WTC11 (cell line): Measurements from ENCODE around the gene EDN3. TPM values are rescaled to one million over a fixed set of nuclear protein-coding genes. Genes with fewer than 3 reads are reported as not detected.

ENCODE experiments used
- ATAC-seq: fragments of 200-7000 bp; cut with Tn5 transposase; 2 replicates; pipeline ENCODE4 v1.10.0; 2021; ENCODE audit warnings: mild to moderate bottlenecking, moderate library complexity
- CTCF ChIA-PET: fragments of 300-600 bp; sonication (Branson Sonifier 250); formaldehyde crosslinking; loops from one replicate; lab custom pipeline; 2021; ENCODE audit warnings: antibody characterized with exemption; lab: Charles Lee
- POLR2A ChIA-PET: fragments of 350-600 bp; sonication (Branson Sonifier 250); formaldehyde crosslinking; loops from one replicate; lab custom pipeline; 2021; ENCODE audit warnings: antibody characterized with exemption; lab: Charles Lee
- DNase-seq: peaks from one replicate; pipeline ENCODE4 v3.0.0; 2021; ENCODE audit warnings: low spot score
- H3K27ac Mint-ChIP-seq: 2 replicates; pipeline ENCODE4 v1.8.0; 2021; ENCODE audit warnings: mixed read lengths
- H3K27me3 Mint-ChIP-seq: 2 replicates; pipeline ENCODE4 v1.8.0; 2021; ENCODE audit warnings: low read depth, mild to moderate bottlenecking, moderate library complexity, mixed read lengths
- H3K36me3 Mint-ChIP-seq: 2 replicates; pipeline ENCODE4 v1.8.0; 2021; ENCODE audit warnings: mixed read lengths
- H3K4me1 Mint-ChIP-seq: 2 replicates; pipeline ENCODE4 v1.8.0; 2022; ENCODE audit warnings: mixed read lengths
- H3K4me3 Mint-ChIP-seq: 2 replicates; pipeline ENCODE4 v1.8.0; 2021; ENCODE audit warnings: mild to moderate bottlenecking, moderate library complexity, mixed read lengths
- H3K9me3 Mint-ChIP-seq: 2 replicates; pipeline ENCODE4 v1.8.0; 2021; ENCODE audit warnings: mixed read lengths
- ELF4 ChIP-seq: sonication (generic); formaldehyde crosslinking; IDR thresholded peaks from 2 replicates; pipeline ENCODE4 v1.8.1; 2022; ENCODE audit warnings: low read depth, mild to moderate bottlenecking, moderate library complexity, missing genetic modification reagents
- EMX1 ChIP-seq: fragments of 250-450 bp; sonication (Bioruptor Pico); IDR thresholded peaks from 2 replicates; pipeline ENCODE4 v1.8.0; 2021; ENCODE audit warnings: mild to moderate bottlenecking
- IRF2 ChIP-seq: sonication (generic); formaldehyde crosslinking; IDR thresholded peaks from 2 replicates; pipeline ENCODE4 v1.8.0; 2022; ENCODE audit warnings: low read depth, missing genetic modification reagents, borderline replicate concordance
- NFYB ChIP-seq: sonication (generic); formaldehyde crosslinking; conservative IDR thresholded peaks from 2 replicates; pipeline ENCODE4 v1.8.0; 2022; ENCODE audit warnings: low read depth, missing genetic modification reagents
- NR1H2 ChIP-seq: sonication (generic); formaldehyde crosslinking; IDR thresholded peaks from 2 replicates; pipeline ENCODE4 v1.9.0; 2021; ENCODE audit warnings: mild to moderate bottlenecking, moderate library complexity, missing genetic modification reagents
- NR2C2 ChIP-seq: sonication (generic); formaldehyde crosslinking; IDR thresholded peaks from 2 replicates; pipeline ENCODE4 v1.8.0; 2022; ENCODE audit warnings: mild to moderate bottlenecking, missing genetic modification reagents
- SP1 ChIP-seq: sonication (generic); formaldehyde crosslinking; conservative IDR thresholded peaks from 2 replicates; pipeline ENCODE4 v1.8.1; 2022; ENCODE audit warnings: missing genetic modification reagents
- TP53 ChIP-seq: sonication (generic); formaldehyde crosslinking; IDR thresholded peaks from 2 replicates; pipeline ENCODE4 v1.8.1; 2023; ENCODE audit warnings: mild to moderate bottlenecking, missing genetic modification reagents
- ZBTB21 ChIP-seq: sonication (generic); formaldehyde crosslinking; IDR thresholded peaks from 2 replicates; pipeline ENCODE4 v1.8.1; 2023; ENCODE audit warnings: mild to moderate bottlenecking, missing genetic modification reagents, borderline replicate concordance
- ZNF232 ChIP-seq: sonication (generic); formaldehyde crosslinking; IDR thresholded peaks from 2 replicates; pipeline ENCODE4 v1.8.0; 2022; ENCODE audit warnings: mild to moderate bottlenecking, missing genetic modification reagents
- total RNA-seq: library from RNA; stranded (reverse); gene quantifications from 3 replicates; pipeline ENCODE4 v1.2.3, GENCODE V29; 2021
- TF ChIP-seq, protein P1 (sequence below): sonication (generic); formaldehyde crosslinking; IDR thresholded peaks from 2 replicates; pipeline ENCODE4 v1.8.0; 2022; ENCODE audit warnings: missing genetic modification reagents
- TF ChIP-seq, protein P2 (sequence below): sonication (generic); formaldehyde crosslinking; IDR thresholded peaks from 2 replicates; pipeline ENCODE4 v1.8.0; 2022; ENCODE audit warnings: mild to moderate bottlenecking, missing genetic modification reagents
- TF ChIP-seq, protein P3 (sequence below): sonication (generic); formaldehyde crosslinking; IDR thresholded peaks from 2 replicates; pipeline ENCODE4 v1.8.1; 2023; ENCODE audit warnings: mild to moderate bottlenecking, missing genetic modification reagents, moderate library complexity
- TF ChIP-seq, protein P4 (sequence below): fragments of 250-450 bp; sonication (Bioruptor Pico); conservative IDR thresholded peaks from 2 replicates; pipeline ENCODE4 v1.9.0; 2021; ENCODE audit warnings: mild to moderate bottlenecking
- TF ChIP-seq, protein P5 (sequence below): sonication (generic); formaldehyde crosslinking; IDR thresholded peaks from 2 replicates; pipeline ENCODE4 v1.8.0; 2023; ENCODE audit warnings: mild to moderate bottlenecking, missing genetic modification reagents
- TF ChIP-seq, protein P6 (sequence below): sonication (generic); formaldehyde crosslinking; IDR thresholded peaks from 2 replicates; pipeline ENCODE4 v1.8.0; 2022; ENCODE audit warnings: mild to moderate bottlenecking, missing genetic modification reagents

EDN3 gene
- total RNA-seq, 1 experiment from 2014 or later, result 0.13 TPM

DNA sequence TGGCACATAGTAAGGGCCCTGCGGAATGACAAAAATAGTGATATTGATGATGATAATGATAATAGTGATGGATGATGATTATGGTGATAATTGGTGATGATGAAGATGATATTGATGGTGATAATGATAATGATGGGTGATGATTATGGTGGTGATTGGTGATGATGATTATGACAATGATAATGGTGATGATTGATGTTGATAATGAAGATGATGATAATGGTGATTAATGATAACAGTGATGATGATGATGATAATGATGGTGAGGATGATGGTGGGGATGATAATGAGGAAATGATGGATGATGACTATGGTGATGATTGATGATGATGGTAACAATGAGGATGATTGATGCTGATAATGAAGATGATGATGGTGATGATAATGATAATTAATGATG lies 48.9 kb downstream of the EDN3 start:
- no peaks in the 10 kb centered on the region for H3K4me1 Mint-ChIP-seq
- no peak overlapping the region for H3K27ac Mint-ChIP-seq
- TF ChIP-seq NR1H2 (CRISPR knock-in tag) (no peak), TP53 (no peak), ELF4 (CRISPR knock-in tag) (no peak), NFYB (CRISPR knock-in tag) (no peak), ZNF232 (CRISPR knock-in tag) (no peak)
- TF ChIP-seq, protein P1, sequence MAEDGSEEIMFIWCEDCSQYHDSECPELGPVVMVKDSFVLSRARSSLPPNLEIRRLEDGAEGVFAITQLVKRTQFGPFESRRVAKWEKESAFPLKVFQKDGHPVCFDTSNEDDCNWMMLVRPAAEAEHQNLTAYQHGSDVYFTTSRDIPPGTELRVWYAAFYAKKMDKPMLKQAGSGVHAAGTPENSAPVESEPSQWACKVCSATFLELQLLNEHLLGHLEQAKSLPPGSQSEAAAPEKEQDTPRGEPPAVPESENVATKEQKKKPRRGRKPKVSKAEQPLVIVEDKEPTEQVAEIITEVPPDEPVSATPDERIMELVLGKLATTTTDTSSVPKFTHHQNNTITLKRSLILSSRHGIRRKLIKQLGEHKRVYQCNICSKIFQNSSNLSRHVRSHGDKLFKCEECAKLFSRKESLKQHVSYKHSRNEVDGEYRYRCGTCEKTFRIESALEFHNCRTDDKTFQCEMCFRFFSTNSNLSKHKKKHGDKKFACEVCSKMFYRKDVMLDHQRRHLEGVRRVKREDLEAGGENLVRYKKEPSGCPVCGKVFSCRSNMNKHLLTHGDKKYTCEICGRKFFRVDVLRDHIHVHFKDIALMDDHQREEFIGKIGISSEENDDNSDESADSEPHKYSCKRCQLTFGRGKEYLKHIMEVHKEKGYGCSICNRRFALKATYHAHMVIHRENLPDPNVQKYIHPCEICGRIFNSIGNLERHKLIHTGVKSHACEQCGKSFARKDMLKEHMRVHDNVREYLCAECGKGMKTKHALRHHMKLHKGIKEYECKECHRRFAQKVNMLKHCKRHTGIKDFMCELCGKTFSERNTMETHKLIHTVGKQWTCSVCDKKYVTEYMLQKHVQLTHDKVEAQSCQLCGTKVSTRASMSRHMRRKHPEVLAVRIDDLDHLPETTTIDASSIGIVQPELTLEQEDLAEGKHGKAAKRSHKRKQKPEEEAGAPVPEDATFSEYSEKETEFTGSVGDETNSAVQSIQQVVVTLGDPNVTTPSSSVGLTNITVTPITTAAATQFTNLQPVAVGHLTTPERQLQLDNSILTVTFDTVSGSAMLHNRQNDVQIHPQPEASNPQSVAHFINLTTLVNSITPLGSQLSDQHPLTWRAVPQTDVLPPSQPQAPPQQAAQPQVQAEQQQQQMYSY (CRISPR knock-in tag), result no peak
- TF ChIP-seq, protein P2, sequence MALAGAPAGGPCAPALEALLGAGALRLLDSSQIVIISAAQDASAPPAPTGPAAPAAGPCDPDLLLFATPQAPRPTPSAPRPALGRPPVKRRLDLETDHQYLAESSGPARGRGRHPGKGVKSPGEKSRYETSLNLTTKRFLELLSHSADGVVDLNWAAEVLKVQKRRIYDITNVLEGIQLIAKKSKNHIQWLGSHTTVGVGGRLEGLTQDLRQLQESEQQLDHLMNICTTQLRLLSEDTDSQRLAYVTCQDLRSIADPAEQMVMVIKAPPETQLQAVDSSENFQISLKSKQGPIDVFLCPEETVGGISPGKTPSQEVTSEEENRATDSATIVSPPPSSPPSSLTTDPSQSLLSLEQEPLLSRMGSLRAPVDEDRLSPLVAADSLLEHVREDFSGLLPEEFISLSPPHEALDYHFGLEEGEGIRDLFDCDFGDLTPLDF (CRISPR knock-in tag), result no peak
- TF ChIP-seq, all 79 proteins: peak for 0
- H3K4me3 Mint-ChIP-seq, result no peak overlapping the region
- CTCF ChIA-PET, result no interaction called here
- ATAC-seq (no peak), DNase-seq (no peak)
- no peaks in the 10 kb centered on the region for H3K36me3 Mint-ChIP-seq
- POLR2A ChIA-PET, result no interaction called here
- H3K27me3 Mint-ChIP-seq, result peaks cover 13% of the 10 kb centered on the region; the same call in 1 of the 2 replicates
- H3K9me3 Mint-ChIP-seq, result no peaks in the 10 kb centered on the region

DNA sequence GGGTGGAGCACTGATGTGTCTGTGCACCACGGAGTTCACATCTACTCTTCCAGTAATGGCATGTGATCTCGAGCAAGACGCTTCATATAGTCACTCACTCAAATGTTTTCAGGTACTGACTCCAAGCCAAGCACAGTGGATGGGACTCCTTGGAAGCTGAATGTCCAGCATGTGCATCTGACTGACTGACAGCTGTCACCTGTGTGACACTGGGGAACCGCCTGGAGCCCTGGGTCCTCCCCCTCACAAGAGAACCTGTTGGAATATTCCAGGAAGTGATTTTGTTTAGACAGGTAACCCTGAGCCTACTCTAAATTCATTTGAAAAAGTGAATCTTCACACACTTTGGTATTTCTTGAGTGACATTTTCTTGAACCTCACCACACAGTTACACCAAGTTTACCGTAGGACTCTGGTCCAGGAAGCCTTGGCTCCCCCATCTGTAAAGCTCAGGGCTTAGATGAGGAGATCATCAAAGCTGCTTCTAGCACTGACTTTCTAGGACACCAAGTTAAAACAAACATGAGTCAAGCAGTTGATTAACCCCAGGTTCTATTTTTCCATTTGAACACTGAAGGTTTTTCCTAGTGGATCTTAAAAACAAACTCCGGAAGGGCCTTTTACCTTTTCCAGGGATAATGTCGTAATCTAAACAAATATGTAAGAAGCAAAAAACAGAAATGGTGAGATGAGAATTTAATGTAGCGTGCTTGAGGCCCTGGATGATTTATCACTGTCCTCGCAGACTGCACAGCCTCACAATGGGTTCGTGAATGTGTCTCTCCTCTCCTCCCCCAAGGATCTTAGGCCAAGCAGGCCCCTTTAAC lies 50.1 kb downstream of the EDN3 start:
- no peak overlapping the region for H3K4me3 Mint-ChIP-seq
- H3K27me3 Mint-ChIP-seq, result peaks cover 8% of the 10 kb centered on the region; the same call in 1 of the 2 replicates
- TF ChIP-seq EMX1 (CRISPR knock-in tag), result no peak
- TF ChIP-seq SP1 (CRISPR knock-in tag), result no peak
- TF ChIP-seq, protein P3, sequence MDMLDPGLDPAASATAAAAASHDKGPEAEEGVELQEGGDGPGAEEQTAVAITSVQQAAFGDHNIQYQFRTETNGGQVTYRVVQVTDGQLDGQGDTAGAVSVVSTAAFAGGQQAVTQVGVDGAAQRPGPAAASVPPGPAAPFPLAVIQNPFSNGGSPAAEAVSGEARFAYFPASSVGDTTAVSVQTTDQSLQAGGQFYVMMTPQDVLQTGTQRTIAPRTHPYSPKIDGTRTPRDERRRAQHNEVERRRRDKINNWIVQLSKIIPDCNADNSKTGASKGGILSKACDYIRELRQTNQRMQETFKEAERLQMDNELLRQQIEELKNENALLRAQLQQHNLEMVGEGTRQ (CRISPR knock-in tag), result no peak
- TF ChIP-seq NFYB (CRISPR knock-in tag), result no peak
- TF ChIP-seq ZBTB21, result no peak
- TF ChIP-seq, protein P4, sequence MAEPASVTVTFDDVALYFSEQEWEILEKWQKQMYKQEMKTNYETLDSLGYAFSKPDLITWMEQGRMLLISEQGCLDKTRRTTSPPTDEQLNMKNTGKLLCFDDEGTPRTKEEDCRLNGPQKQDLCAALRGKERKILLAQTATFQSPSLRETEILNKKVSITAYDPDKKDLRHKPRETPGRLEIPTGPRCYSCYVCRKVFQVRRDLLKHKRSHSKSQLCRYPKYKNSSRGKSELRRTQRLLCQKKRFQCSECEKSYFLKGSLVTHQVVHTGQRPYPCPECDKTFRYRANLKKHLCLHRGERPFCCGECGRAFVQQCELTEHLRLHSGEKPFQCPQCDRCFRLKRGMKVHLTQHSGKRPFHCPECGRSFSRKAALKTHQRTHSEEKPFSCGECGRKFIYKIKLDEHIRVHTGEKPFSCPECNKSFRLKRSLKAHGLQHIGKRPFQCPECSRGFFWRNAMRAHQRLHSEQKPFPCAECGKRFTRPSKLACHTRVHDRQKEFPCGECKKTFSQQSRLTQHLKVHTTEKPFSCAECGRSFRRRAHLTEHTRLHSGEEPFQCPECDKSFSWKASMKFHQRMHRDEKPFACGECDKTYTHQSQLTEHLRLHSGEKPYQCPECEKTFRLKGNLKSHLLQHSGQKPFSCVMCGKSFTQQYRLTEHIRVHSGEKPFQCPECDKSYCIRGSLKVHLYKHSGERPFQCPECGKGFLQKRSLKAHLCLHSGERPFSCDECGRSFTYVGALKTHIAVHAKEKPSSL, result no peak
- TF ChIP-seq TP53, result no peak
- TF ChIP-seq, protein P5, sequence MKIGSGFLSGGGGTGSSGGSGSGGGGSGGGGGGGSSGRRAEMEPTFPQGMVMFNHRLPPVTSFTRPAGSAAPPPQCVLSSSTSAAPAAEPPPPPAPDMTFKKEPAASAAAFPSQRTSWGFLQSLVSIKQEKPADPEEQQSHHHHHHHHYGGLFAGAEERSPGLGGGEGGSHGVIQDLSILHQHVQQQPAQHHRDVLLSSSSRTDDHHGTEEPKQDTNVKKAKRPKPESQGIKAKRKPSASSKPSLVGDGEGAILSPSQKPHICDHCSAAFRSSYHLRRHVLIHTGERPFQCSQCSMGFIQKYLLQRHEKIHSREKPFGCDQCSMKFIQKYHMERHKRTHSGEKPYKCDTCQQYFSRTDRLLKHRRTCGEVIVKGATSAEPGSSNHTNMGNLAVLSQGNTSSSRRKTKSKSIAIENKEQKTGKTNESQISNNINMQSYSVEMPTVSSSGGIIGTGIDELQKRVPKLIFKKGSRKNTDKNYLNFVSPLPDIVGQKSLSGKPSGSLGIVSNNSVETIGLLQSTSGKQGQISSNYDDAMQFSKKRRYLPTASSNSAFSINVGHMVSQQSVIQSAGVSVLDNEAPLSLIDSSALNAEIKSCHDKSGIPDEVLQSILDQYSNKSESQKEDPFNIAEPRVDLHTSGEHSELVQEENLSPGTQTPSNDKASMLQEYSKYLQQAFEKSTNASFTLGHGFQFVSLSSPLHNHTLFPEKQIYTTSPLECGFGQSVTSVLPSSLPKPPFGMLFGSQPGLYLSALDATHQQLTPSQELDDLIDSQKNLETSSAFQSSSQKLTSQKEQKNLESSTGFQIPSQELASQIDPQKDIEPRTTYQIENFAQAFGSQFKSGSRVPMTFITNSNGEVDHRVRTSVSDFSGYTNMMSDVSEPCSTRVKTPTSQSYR (CRISPR knock-in tag), result no peak
- TF ChIP-seq ELF4 (CRISPR knock-in tag), result no peak
- TF ChIP-seq IRF2 (CRISPR knock-in tag), result no peak
- TF ChIP-seq NR2C2 (CRISPR knock-in tag), result no peak
- TF ChIP-seq, protein P6, sequence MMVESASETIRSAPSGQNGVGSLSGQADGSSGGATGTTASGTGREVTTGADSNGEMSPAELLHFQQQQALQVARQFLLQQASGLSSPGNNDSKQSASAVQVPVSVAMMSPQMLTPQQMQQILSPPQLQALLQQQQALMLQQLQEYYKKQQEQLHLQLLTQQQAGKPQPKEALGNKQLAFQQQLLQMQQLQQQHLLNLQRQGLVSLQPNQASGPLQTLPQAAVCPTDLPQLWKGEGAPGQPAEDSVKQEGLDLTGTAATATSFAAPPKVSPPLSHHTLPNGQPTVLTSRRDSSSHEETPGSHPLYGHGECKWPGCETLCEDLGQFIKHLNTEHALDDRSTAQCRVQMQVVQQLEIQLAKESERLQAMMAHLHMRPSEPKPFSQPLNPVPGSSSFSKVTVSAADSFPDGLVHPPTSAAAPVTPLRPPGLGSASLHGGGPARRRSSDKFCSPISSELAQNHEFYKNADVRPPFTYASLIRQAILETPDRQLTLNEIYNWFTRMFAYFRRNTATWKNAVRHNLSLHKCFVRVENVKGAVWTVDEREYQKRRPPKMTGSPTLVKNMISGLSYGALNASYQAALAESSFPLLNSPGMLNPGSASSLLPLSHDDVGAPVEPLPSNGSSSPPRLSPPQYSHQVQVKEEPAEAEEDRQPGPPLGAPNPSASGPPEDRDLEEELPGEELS, result no peak
- no peaks in the 10 kb centered on the region for H3K36me3 Mint-ChIP-seq
- POLR2A ChIA-PET, result no interaction called here
- ATAC-seq (no peak), DNase-seq (no peak)
- no peaks in the 10 kb centered on the region for H3K9me3 Mint-ChIP-seq
- CTCF ChIA-PET, result no interaction called here
- no peaks in the 10 kb centered on the region for H3K4me1 Mint-ChIP-seq
- H3K27ac Mint-ChIP-seq, result no peak overlapping the region
